ENCODE results near the gene MSI2. TPM values are rescaled to one million over a fixed set of nuclear protein-coding genes. Genes with fewer than 3 reads are reported as not detected.

The MSI2 gene
- total RNA-seq, 2 donors from 2014 or later: 53.1 to 74.0 TPM

DNA sequence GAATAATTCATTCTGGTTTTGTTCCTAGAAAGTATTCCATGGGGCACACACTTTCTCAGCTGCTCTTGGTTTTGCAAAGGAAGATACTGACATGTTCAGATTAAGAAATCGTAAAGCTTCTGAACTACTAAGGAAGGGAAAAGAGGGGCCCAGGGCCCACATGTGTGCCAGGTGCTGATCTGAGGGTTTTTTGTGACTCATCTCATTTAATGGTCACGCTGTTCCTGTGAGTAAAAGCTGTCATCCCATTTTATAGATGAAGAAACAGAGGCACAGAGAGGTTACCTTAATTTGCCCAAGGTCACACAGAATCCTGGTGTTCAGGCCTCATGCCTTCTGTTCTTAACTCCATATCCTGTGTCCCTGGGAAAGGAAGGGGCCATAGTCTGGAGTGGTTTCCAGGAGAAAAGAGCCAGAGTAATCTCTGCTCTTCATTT lies 113.2 kb downstream of the MSI2 start:
- Histone ChIP-seq H3K4me3 (no peak overlapping the region), H3K4me1 (replicated peaks) (peaks cover 6% of the 10 kb centered on the region), H3K9me3 (no peaks in the 10 kb centered on the region), H3K36me3 (no peaks in the 10 kb centered on the region), H3K27me3 (replicated peaks; ENCODE audit: insufficient read depth) (no peaks in the 10 kb centered on the region), H3K27ac (peak overlapping the region in 1 of 2 donors; percentile 10)
- TF ChIP-seq, protein P1, sequence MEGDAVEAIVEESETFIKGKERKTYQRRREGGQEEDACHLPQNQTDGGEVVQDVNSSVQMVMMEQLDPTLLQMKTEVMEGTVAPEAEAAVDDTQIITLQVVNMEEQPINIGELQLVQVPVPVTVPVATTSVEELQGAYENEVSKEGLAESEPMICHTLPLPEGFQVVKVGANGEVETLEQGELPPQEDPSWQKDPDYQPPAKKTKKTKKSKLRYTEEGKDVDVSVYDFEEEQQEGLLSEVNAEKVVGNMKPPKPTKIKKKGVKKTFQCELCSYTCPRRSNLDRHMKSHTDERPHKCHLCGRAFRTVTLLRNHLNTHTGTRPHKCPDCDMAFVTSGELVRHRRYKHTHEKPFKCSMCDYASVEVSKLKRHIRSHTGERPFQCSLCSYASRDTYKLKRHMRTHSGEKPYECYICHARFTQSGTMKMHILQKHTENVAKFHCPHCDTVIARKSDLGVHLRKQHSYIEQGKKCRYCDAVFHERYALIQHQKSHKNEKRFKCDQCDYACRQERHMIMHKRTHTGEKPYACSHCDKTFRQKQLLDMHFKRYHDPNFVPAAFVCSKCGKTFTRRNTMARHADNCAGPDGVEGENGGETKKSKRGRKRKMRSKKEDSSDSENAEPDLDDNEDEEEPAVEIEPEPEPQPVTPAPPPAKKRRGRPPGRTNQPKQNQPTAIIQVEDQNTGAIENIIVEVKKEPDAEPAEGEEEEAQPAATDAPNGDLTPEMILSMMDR (IDR thresholded peaks at IDR 0.05): no peak
- TF ChIP-seq POLR2AphosphoS5 (IDR thresholded peaks at IDR 0.05) (no peak), POLR2A (IDR thresholded peaks at IDR 0.05) (no peak)
- intact Hi-C loops (cut with DNase I): no loop called here
- WGBS: 65% methylated on average over 2 of the region's 2 CpGs
- DNase-seq (ENCODE audit: low spot score): no peak

DNA sequence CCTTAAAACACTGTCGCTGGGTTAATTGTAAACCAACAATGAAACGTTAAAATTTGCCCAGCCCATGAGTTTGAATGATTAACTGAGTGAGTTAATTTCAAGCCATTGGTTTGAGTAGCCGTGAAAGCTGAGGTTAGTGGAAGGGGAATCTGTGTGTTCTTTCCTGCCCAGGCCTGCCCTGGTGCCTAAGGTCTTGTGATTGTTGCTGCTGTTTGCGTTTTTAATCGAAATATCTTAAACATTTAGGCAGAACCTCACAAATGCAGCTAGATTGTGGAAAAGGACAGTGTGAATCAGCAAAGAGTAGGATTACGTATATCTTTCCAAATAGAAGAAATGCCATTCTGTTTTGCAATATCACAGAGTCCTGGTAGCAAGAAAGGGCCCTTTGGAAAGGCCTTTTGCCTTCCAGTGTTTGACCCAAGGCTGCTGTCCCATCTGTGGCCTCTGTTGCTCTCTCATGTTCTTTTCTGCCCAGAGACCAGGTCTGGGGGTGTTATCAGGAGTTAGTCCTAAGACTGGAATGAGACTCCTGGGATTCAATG lies 113.8 kb downstream of the MSI2 start:
- H3K27me3 ChIP-seq (replicated peaks; ENCODE audit: insufficient read depth): no peaks in the 10 kb centered on the region
- intact Hi-C loops (cut with DNase I): no loop called here
- peak overlapping the region; percentile 5 to 33 for H3K27ac ChIP-seq
- WGBS: 52% methylated on average over 6 of the region's 6 CpGs
- DNase-seq (ENCODE audit: low spot score): no peak
- H3K9me3 ChIP-seq: no peaks in the 10 kb centered on the region
- no peak overlapping the region for H3K4me3 ChIP-seq
- TF ChIP-seq POLR2AphosphoS5 (IDR thresholded peaks at IDR 0.05) (peak; percentile 39), POLR2A (IDR thresholded peaks at IDR 0.05) (no peak)
- TF ChIP-seq, protein P1 (IDR thresholded peaks at IDR 0.05): no peak
- no peaks in the 10 kb centered on the region for H3K36me3 ChIP-seq
- H3K4me1 ChIP-seq (replicated peaks): peaks cover 6% of the 10 kb centered on the region

DNA sequence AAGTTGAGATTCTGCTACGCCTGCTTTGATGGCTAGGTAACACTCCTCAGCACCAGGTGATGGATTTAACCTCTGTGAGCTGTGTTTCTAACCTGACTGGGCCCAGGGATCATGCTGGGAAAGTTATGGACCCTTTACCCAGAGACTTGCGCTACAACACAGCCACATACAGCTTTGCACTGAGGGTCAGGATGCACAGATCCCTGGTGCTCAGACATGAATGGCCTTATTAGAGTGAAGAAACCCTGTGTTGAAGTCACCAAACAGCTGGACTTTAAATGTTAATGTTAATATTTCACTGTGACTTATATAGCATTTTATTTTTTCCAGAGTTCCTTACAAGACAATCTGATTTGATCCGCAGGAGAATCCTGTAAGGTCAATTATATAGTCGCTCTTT lies 114.3 kb downstream of the MSI2 start:
- intact Hi-C loops (cut with DNase I): no loop called here
- Histone ChIP-seq H3K4me3 (no peak overlapping the region), H3K4me1 (replicated peaks) (peaks cover 6% of the 10 kb centered on the region), H3K36me3 (no peaks in the 10 kb centered on the region), H3K27ac (peak overlapping the region; percentile 5 to 33), H3K9me3 (no peaks in the 10 kb centered on the region), H3K27me3 (replicated peaks; ENCODE audit: insufficient read depth) (no peaks in the 10 kb centered on the region)
- TF ChIP-seq POLR2A (IDR thresholded peaks at IDR 0.05) (no peak), POLR2AphosphoS5 (IDR thresholded peaks at IDR 0.05) (no peak)
- TF ChIP-seq, protein P1 (IDR thresholded peaks at IDR 0.05): no peak
- no peak for DNase-seq (ENCODE audit: low spot score)
- 81% methylated on average over 4 of the region's 4 CpGs for WGBS

DNA sequence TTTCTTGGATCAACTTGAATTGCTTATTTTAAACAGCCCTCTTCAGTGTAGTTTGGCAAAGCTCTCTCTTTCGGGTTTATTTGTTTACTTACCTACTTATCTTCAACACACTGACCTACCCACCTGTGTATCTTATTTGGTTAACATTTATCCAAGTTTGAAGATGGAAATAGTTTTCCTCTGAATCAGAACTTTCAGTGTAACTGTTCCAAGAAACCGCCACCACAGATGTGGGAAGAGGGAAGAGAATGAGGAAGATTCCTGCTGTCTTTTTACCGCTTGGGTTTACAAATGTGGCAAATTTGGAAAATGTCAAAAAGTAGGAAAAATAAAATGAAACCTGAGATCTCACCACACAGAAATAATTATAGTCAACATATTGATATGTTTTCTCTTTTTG lies 115.8 kb downstream of the MSI2 start:
- Histone ChIP-seq H3K36me3 (no peaks in the 10 kb centered on the region), H3K9me3 (no peaks in the 10 kb centered on the region), H3K4me1 (replicated peaks) (peaks cover under 1% of the 10 kb centered on the region), H3K4me3 (no peak overlapping the region), H3K27me3 (replicated peaks; ENCODE audit: insufficient read depth) (no peaks in the 10 kb centered on the region), H3K27ac (peak overlapping the region in 1 of 2 donors; percentile 29)
- intact Hi-C loops (cut with DNase I): no loop called here
- TF ChIP-seq, protein P1 (IDR thresholded peaks at IDR 0.05): no peak
- TF ChIP-seq POLR2A (IDR thresholded peaks at IDR 0.05) (no peak), POLR2AphosphoS5 (IDR thresholded peaks at IDR 0.05) (peak; percentile 54)
- no peak for DNase-seq (ENCODE audit: low spot score)
- 45% methylated on average over 3 of the region's 3 CpGs for WGBS

DNA sequence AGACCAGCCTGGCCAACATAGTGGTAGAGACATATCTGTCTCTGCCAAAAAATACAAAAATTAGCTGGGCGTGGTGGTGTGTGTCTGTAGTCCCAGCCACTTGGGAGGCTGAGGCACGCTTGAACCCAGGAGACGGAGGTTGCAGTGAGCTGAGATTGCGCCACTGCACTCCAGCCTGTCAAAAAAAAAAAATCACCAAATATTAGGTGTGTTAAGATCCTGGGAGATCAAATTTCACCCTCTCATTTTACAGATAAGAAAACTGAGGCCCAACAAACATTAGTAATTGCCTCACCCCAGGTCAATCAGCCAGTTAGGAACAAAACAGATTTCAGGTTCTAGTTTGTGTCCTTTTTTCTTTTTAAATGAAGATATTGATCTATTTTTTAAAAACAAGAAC lies 116.7 kb downstream of the MSI2 start:
- H3K9me3 ChIP-seq: no peaks in the 10 kb centered on the region
- no peaks in the 10 kb centered on the region for H3K27me3 ChIP-seq (replicated peaks; ENCODE audit: insufficient read depth)
- no peak overlapping the region for H3K4me3 ChIP-seq
- no peak for DNase-seq (ENCODE audit: low spot score)
- WGBS: 98% methylated on average over 4 of the region's 4 CpGs
- H3K27ac ChIP-seq: no peak overlapping the region
- intact Hi-C loops (cut with DNase I): no loop called here
- no peaks in the 10 kb centered on the region for H3K4me1 ChIP-seq (replicated peaks)
- H3K36me3 ChIP-seq: no peaks in the 10 kb centered on the region
- no peak for TF ChIP-seq POLR2A (IDR thresholded peaks at IDR 0.05)
- no peak for TF ChIP-seq POLR2AphosphoS5 (IDR thresholded peaks at IDR 0.05)
- TF ChIP-seq, protein P1 (IDR thresholded peaks at IDR 0.05): no peak
